Bronchial epithelial cell (primary cell): ENCODE measurements around the gene SNCAIP. TPM values are rescaled to one million over a fixed set of nuclear protein-coding genes. Genes with fewer than 3 reads are reported as not detected.

Source experiments
- DNase-seq: peaks from one replicate; pipeline ENCODE4 v3.0.0-alpha.2; 2010; ENCODE audit warnings: low read depth
- FAIRE-seq: peaks from 2 replicates; lab custom pipeline; 2011; peaks lifted over from hg19 to GRCh38; lab: Jason Lieb, UNC
- H3K27me3 ChIP-seq: 2 replicates; pipeline ENCODE4 v1.5.1; 2011; ENCODE audit warnings: low read length; ENCODE audit not compliant: control insufficient read depth, insufficient read depth
- H3K36me3 ChIP-seq: 2 replicates; pipeline ENCODE4 v1.5.1; 2011; ENCODE audit warnings: low read length; ENCODE audit not compliant: control insufficient read depth, insufficient read depth
- H3K4me3 ChIP-seq: 2 replicates; pipeline ENCODE4 v1.5.1; 2011; ENCODE audit warnings: mild to moderate bottlenecking, low read depth, low read length, control low read depth
- total RNA-seq: library from RNA; depleted of rRNA; stranded (reverse); fragments of >200 nt; gene quantifications from 2 replicates; pipeline ENCODE4 v1.2.1, GENCODE V29; 2014
- TF ChIP-seq, protein P1 (sequence below): IDR thresholded peaks from 2 replicates; pipeline ENCODE4 v1.5.1; 2011; ENCODE audit warnings: mild to moderate bottlenecking, moderate library complexity, low read length, control low read depth, inconsistent platforms; ENCODE audit not compliant: insufficient read depth, severe bottlenecking

SNCAIP gene
- total RNA-seq, 1 donor from 2014 or later = 0.26 TPM

GRCh38 chr5:122390694-122391093 lies 78.7 kb downstream of the SNCAIP start:
- DNase-seq (no peak), FAIRE-seq (no peak)
- no peak overlapping the region for H3K4me3 ChIP-seq
- H3K36me3 ChIP-seq = no peaks in the 10 kb centered on the region
- TF ChIP-seq, protein P1, sequence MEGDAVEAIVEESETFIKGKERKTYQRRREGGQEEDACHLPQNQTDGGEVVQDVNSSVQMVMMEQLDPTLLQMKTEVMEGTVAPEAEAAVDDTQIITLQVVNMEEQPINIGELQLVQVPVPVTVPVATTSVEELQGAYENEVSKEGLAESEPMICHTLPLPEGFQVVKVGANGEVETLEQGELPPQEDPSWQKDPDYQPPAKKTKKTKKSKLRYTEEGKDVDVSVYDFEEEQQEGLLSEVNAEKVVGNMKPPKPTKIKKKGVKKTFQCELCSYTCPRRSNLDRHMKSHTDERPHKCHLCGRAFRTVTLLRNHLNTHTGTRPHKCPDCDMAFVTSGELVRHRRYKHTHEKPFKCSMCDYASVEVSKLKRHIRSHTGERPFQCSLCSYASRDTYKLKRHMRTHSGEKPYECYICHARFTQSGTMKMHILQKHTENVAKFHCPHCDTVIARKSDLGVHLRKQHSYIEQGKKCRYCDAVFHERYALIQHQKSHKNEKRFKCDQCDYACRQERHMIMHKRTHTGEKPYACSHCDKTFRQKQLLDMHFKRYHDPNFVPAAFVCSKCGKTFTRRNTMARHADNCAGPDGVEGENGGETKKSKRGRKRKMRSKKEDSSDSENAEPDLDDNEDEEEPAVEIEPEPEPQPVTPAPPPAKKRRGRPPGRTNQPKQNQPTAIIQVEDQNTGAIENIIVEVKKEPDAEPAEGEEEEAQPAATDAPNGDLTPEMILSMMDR = no peak
- H3K27me3 ChIP-seq = no peaks in the 10 kb centered on the region

- no peaks in the 10 kb centered on the region for H3K27me3 ChIP-seq
- DNase-seq = no peak
- no peaks in the 10 kb centered on the region for H3K36me3 ChIP-seq
- no peak for FAIRE-seq
- TF ChIP-seq, protein P1 = no peak
- no peak overlapping the region for H3K4me3 ChIP-seq
These were observed 79.6 kb downstream of the SNCAIP start for GRCh38 chr5:122391621-122392020.

GRCh38 chr5:122392224-122392623 lies 80.2 kb downstream of the SNCAIP start:
- FAIRE-seq = no peak
- no peaks in the 10 kb centered on the region for H3K36me3 ChIP-seq
- TF ChIP-seq, protein P1 = no peak
- H3K27me3 ChIP-seq = no peaks in the 10 kb centered on the region
- DNase-seq = no peak
- H3K4me3 ChIP-seq = no peak overlapping the region

DNA sequence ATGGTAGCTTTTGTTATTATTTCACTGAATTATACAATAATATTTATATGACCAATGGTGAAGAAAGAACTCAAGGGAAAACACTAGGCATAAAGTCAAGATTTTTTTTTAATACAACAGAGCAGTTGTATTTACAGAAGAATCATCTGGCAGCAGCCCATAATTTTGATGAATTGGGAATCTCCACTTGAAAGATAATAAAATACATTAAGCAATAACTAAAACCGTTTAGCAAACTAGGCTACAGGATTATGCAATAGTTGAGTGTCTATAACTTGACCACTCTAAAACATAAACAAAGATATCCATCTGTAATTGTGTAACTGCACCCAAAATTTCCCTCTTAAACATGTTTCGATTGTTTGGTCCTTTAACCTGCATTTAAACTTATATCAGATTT lies 80.8 kb downstream of the SNCAIP start:
- TF ChIP-seq, protein P1 = no peak
- Histone ChIP-seq H3K27me3 (no peaks in the 10 kb centered on the region), H3K4me3 (no peak overlapping the region), H3K36me3 (no peaks in the 10 kb centered on the region)
- no peak for FAIRE-seq
- no peak for DNase-seq

DNA sequence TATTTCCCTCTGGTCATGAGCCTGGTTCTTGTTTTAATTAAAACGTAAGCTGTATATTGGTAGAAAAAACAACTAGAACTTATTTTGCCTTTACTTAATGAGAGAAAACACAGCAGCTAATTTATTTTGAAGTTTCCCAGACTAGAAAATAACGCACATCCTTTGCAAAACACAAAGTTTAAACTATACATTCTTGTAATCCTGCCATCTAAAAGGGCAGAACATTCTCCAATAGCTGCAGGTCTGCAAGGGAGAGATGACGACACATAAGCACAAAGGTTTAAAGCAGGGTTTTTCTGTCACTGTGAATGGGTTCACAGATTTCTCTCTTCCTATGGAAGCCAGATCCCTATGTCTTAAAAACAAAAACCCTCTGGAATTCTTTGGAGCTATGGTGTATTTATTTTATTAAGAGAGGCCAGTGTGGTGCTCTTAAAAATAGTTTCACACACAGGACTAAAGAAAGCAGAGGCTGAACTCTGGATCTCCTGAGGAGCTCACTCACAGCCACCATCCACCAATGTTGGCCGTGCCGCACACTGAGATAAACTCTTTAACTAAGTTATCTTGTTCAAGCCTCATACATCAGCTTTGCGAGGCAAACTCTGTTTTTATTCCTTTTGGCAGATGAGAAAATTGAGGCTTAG lies 82.4 kb downstream of the SNCAIP start:
- Histone ChIP-seq H3K27me3 (no peaks in the 10 kb centered on the region), H3K4me3 (no peak overlapping the region), H3K36me3 (no peaks in the 10 kb centered on the region)
- DNase-seq = no peak
- no peak for FAIRE-seq
- TF ChIP-seq, protein P1 = no peak

GRCh38 chr5:122398016-122398415 lies 86.0 kb downstream of the SNCAIP start:
- no peaks in the 10 kb centered on the region for H3K27me3 ChIP-seq
- H3K36me3 ChIP-seq = no peaks in the 10 kb centered on the region
- TF ChIP-seq, protein P1 = no peak
- H3K4me3 ChIP-seq = no peak overlapping the region
- no peak for FAIRE-seq
- DNase-seq = no peak
